HG03575 (cell line): ENCODE measurements around the gene SNX10.

Source experiments
- ATAC-seq: cut with Tn5 transposase; IDR thresholded peaks from one replicate; pipeline ENCODE4 v1.9.1; 2021; ENCODE audit not compliant: unreplicated experiment, insufficient number of reproducible peaks, low FRiP score; ENCODE audit errors: extremely low read depth

The SNX10 gene

DNA sequence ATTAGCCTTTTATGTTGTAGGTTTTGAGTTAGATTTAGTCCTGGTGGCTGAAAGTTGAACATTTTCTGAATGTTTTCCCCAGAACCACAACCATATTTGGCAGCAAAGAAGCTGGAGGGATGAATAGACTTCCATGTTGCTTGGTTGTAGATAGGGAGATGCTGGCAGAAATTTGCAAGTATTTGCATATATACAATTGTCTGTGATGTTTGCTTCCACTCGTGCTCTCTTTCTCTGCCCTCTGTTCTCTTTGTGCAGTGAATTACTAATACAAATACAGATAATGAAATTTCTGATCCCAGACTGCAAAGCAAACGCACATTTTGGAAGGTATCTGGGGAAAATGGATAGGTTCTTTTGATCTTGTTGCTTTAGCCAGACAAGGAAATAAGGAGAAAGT lies 96.1 kb downstream of the SNX10 start:
- ATAC-seq = no peak

DNA sequence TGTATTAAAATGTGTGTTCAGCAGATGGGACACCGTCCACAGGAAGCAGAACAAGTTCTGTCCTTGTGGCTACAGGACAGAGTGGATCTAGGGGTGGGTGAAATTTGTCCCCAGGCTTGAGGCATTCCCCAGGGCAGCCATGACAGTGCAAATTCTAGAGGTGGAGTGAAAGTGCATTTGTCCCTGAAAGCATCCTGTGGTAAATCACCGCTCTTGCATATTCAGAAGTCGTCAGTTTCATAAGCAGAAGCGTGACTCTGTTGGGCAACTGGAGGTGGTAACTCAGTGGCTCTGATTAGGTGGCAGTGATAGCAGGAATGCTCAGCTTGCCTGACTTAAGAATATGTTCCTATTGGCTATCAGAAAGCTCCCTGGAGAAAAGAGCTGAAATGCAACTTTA lies 96.6 kb downstream of the SNX10 start:
- no peak for ATAC-seq

DNA sequence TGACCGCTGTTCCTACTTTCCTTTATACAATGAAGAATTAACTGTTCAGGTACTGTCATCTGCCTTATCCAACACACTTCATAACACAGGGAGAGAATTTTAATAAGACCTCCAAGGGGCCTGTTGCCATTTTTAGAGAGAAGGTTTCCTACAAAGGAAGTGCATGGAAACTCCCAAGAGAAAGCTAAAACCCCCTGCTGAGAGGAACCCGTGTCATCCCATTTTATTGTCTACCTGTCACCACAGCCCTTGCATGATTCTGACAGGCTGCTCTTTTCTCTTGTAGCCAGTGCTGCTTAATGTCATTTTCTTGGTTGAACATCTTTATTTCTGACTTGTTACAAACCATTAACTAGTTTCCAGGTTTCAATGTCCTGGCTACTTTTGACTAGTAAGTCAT lies 98.4 kb downstream of the SNX10 start:
- ATAC-seq = no peak

DNA sequence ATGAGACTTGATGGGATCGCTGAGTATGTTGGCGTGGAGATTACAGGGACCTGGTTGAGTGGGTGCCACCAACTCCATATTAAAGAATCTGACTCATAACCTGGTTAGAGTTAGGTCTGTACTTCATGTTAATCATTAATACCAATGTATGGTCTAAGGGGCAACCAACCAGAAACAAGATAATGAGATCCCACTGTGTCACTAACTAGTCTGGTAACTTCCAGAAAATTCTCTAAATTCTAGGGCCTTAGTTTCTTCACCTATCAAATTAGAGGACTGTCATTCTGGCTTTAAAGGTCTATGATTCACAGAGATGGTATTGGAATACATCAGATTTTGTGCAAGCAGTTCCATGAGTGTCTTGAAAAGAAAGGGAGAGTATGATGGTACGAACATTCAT lies 102.2 kb downstream of the SNX10 start:
- no peak for ATAC-seq

DNA sequence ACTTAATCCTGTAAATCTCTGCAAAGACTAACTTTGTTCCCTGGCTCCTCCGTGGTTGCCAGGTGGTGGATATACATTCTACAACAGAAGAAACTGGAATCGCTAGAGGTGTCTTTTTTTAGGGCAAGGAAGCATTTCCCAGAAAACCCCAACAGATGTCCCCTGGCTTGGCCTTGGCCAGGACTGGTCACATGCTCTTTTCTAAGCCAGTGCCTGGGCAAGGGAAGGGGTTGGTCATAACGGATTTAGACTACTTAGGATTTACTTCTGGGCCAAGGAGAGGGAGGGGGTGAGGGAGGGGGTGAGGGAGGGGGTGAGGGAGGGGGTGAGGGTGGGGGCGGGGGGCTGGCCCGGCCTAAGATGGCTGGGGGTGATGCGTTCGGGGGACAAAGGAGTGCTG lies 105.7 kb downstream of the SNX10 start:
- ATAC-seq = no peak

DNA sequence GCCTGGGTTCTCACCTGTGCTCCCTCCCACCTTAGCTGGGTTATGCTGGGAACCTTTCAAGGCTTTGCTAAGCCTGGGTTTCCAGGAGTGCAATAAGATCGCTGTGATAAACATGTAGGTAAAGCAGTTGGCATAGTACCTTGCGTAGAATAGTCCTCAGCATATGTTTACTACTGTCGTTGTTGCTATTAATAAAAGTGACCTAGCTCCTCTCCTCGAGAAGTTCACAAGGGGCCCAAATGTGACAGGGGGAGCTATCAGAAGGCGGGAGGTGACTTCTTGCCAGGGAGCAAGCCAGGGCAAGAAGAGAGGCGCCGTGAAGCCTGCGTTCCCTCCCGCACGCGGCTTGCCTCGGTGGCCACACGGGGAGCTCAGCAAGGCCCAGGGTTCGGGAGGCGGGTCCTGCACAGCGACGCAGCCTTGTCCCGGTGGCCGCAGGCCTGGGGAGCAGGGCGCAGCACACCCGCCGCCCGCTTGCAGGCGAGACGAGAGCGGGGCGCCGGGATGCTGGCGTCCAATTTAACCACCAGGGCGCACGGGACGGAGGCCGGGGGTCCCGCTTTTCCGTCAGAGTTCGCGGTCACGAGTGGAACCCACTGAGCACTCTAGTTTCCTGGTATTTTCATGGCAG lies 106.2 kb downstream of the SNX10 start:
- no peak for ATAC-seq

DNA sequence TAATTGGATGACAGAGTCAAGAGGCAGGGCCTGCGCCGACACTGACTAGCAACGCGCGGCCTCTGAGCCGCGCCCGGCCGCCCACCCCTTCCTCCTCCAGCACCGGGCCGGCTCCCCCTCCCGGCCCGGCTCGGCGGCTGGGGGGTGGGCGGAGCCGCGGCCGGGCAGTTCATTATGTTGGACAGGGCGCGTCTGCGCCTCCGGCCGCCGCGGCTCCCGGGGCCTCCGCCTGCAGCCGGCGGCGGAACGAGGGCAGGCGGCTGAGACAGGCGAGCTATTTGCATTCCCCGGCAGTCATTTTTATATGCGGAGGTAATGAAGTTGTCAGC lies 106.7 kb downstream of the SNX10 start:
- no peak for ATAC-seq

DNA sequence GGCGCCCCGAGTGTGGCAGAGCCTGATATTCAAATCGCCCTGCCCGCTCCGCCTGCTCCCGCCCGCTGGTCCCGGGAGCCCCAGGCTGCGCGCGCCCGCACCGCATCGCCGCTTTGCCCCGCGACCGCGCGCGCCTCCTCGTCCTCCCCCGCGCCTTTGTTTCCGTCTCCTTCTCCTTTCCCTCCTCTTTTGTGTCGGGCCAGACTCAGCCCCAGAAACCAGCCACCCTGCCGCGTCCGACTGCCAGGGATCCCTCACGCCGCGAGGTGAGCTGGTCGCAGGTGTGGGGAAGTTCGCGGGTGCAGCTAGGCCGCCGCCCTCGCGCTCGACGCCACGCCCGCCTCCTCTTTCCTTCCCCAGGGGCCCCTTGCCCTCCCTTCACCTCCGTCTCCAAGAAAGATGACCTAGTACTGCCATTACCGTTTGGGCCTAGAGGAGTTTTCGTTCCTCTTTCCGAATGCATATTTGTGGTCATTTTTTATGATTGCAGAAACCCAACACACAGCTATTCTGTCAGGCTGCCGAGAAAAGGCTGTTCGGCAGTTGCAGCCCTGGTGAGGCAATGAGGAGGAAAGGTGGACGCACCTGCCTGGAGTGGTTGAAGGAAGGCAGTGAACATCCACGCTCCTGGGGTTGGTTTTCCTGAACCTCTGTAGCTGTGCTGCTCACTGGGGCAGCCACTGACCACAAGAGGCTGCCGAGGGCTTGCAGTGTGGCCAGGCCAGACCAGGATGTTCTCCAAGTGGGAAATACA lies 107.3 kb downstream of the SNX10 start:
- peak; percentile 82 for ATAC-seq

DNA sequence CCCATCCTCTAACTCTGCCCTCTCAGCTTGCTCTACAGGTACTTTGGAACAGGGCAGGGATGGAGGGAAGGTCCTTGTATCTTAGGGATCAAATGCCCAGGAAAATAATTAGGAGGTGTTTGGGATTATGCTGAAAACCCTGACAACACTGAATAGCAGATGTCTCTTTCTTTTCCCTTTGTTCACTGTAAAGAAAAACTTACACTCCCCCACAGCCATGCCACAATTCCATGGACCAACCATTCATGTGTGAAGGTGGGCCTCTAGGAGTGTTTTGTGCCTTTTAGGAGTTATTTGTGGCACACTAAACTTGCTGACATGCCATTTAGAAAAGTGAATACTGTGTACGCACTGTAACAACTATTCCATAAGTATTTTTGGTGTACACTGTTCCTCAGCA lies 108.1 kb downstream of the SNX10 start:
- no peak for ATAC-seq

DNA sequence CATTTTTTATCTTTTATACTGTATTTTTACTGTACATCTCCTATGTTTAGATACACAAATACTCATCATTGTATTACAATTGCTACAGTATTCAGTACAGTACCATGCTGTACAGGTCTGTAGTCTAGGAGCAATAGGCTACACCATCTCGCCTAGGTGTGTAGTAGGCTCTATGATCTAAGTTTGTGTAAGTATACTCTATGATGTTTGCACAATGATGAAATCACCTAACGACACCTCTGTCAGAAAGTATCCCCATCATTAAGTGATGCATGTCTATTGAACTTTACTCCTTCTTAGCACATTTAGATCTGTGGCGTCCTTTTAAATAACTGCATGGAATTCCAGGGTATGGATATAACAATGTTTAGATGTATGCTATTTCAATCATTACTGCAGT lies 112.0 kb downstream of the SNX10 start:
- ATAC-seq = no peak

DNA sequence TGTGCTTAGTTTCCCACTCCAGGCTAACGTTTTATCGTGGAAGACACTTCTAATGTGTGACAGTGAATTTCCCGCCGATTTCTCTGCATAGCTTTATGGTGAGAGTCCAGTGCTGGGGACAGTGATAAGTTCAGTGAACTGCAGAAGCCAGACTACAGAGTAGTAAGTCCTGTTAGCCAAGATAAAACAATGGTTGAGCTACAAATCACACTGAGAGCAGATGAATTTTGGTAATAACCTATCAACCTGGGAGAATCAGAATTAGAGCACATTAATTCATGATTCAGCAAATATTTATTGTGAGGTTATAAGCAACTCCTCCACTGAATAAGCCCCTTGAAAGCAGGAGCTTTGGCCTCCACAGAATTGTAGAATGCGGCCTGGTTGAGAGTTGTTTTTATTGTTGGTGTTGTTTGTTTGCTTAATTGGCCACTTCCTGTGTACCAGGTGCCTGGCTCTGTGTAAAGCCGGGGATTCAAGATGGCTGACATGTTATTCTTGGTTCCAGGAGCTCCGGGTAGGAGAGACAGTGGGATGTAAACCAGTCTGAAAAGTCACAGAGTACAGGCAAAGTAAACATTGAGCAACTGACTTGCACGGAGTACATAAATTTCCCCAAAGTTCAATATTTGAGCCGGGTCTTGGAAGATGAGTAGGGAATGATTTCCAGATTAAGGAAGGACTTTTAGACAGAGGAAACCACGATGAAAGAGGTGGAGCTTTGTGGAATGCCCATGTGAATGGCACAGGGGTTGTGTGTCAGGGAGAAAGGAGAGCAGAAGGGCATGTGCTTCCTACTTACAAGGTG lies 112.7 kb downstream of the SNX10 start:
- no peak for ATAC-seq

DNA sequence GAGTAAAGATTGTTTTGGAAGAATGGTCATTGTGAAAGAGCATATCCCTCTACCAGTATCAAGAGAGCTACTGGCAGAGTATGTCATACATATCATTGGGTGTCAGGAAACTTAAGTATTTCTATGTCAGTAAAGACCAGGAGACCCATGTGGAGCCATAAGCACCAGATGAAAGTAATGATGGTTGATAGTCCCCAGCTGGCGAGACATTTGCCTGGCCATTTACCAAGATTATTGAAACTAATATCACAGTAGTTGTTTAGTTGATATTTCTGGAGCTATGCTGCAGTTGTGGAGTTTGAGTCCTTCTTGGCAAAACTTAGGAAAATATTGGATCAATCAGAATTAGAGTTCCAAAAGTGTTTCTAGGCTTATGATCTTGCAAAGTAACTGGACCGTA lies 114.8 kb downstream of the SNX10 start:
- ATAC-seq = no peak

DNA sequence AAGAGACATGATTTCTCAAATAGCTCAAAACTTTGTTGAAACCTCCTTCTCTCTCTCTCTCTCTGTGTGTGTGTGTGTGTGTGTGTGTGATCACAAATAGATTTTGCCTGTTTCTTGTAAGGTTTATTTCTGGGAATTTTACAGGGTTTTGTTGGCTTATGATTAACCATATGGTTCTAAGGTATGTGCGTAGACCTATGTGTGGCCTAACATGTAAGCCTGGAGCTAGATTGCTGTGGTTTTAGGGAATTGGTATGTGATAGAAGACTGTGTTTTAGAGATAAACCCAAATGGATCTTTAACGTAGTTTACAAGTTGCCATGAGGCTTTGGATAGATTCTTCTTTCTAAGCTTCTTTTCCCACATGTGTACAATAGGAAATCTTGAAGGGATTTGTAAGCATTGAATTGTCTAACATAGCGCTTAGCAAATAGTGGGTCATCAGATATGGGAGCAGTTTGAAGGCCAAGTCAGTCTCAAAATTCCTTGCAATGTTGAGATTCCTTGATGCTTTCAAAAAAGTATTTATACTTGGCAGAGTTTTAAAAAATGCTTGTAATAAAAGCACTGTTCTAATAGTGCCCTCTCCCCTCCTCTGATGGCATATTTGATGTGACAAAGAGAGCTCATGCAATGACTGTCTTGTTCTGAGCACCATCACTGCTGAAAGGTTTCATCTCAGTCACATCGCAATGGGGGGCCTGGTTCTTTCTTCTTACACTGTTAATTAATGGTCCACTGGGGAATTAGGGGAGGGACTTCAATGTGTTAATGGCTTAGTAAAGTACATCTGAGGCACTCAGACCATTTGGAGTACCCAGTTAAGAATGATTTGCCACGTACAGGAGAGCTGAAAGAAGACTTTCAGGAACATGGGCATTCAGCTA lies 118.2 kb downstream of the SNX10 start:
- ATAC-seq = no peak

DNA sequence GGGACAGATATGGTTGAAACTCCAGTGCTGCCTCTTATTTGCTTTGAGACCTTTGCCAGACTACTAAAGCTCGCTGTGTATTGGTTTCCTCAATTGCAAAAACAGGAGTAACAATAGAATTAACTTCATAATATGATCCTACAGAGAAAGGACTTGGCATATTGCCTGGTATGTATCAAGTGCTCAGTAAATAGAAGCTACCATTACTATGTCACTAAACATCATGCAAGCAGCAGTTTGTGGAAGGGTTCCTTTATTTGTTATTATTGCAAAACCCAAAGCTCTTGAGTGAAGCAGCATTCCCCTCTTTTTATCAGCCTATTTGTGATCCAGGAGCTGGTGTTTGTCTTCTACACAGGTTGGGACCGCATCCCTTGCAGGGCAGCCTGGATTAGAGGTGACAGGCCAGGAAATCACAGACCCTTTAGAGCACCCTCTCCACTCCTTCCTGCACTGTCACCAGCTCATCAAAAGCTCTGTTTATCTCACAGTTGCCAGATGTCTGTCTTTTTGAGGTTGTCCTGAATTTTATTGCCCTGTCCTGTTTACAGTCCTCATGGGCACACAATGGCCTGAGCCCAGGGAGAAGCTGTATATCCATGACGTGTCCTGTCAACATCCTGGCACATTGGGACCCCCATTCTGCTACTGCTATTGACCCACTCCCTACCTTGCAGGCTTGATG lies 121.5 kb downstream of the SNX10 start:
- ATAC-seq = no peak

DNA sequence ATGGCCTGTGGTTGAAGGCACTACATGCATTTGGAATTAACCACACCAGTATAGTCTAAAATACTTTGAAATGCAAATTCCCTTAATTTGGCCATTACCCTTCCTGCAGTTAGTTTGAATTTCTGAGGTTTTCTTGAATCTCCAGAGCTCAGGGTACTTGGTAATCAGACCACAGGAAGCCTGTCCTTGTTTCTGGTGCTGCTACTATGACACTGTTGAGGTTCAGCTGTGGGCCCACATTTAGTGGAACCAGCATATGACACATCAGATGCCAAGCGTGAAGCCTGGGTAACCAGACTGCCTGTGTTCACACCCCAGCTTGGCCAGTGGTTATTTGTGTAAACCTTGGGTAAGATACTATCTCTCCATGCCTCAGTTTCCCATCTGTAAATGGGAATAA lies 124.3 kb downstream of the SNX10 start:
- no peak for ATAC-seq

DNA sequence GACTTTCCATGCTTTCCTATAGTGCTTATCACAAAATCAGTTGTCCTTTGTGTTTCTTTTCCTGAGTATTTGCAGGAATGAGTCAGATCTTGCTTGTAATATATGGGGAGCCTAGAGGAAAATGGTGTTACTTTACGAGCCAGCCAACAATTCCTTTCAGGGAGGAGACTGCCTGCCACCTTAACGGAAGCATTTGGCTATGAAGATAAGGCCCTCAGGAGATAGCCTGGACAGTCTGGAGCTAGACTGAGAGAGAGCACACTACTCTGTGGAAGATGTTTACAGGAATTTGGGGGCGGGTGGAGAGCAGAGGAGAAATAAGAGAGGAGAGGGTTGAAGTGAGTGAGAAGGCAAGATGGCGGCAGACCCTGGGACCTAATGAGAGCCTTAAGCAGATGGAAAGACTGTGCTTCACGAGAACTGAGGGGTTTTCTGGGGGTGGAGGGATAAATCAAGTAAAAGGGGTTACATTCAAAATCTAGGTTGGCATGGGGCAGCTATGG lies 126.3 kb downstream of the SNX10 start:
- no peak for ATAC-seq

DNA sequence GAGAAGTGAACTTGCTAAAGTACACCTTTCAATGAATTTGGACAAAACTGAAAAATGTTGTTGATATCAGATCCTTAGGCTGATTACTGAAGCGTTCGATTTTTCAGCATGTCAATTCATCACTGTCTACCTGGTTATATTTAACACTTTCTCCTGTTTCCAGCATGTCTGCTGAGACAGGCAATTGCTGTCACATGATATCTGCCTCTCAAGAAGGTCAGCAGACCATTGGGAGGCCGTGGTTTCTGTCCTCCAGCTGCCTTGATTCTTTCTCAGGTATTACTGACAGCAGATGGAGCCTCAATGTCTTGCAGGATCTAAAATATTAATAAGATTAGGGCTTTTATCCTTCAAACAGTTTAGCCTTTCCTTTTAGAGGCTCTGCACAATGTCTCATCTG lies 127.5 kb downstream of the SNX10 start:
- ATAC-seq = no peak

DNA sequence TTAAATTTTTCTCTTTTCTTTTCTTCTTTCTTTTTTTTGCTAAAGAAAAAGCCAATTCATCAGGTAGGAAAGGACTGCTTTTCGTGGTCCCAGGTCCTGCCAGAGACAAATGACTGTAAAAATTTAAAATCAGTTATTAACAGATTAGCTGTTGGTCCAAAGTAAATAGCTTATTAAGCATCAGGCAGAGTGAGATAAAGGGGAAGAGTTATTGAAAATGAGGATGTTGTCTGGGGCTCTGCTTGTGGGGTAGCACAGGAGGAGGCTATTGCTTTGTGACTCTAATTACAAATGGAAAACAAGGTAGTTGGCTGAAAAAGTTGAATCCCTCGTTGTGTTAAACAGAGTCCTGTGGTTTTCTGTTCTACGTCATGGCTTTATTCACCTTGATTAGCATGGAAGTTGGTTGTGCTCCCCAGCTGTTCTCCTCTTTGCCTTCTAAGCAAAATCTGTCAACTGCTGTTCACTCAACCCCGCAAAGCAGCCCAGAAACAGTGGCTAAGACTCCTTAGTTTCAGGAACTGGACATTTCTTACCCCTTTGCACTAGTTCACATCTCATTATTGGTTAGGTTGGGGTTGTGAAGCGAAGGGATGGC lies 128.9 kb downstream of the SNX10 start:
- ATAC-seq = no peak
